Measurements from ENCODE around the gene NEGR1. TPM values are rescaled to one million over a fixed set of nuclear protein-coding genes. Genes with fewer than 3 reads are reported as not detected.

NEGR1 gene
- total RNA-seq, 1 donor from 2014 or later, result 8.6 TPM

- Histone ChIP-seq H3K4me2 (ENCODE audit: low read length) (no peak overlapping the region), H3K27me3 (ENCODE audit: insufficient read depth, low read length) (no peaks in the 10 kb centered on the region), H3K27ac (ENCODE audit: low read depth, low read length) (no peak overlapping the region), H4K20me1 (ENCODE audit: insufficient read depth, low read length) (no peaks in the 10 kb centered on the region), H3K79me2 (ENCODE audit: insufficient read depth, low read length) (no peaks in the 10 kb centered on the region), H3K4me1 (ENCODE audit: insufficient read depth, low read length) (no peaks in the 10 kb centered on the region), H3K9me3 (ENCODE audit: insufficient read depth, low read depth, low read length) (no peaks in the 10 kb centered on the region), H3K9ac (ENCODE audit: low read length) (no peak overlapping the region), H2AFZ (ENCODE audit: low read depth, low read length) (no peak overlapping the region), H3K36me3 (ENCODE audit: insufficient read depth, low read length) (no peaks in the 10 kb centered on the region), H3K4me3 (ENCODE audit: insufficient read depth, low read depth, low read length) (no peak overlapping the region)
- DNase-seq (ENCODE audit: low read depth) (peak; percentile 21), FAIRE-seq (peak; percentile 77)
- H3K4me1 Mint-ChIP-seq (ENCODE audit: low read depth, unreplicated experiment), result no peaks in the 10 kb centered on the region
- no peaks in the 10 kb centered on the region for H3K9me3 Mint-ChIP-seq (ENCODE audit: unreplicated experiment)
- no peak for TF ChIP-seq EZH2 (IDR thresholded peaks at IDR 0.05; ENCODE audit: insufficient read depth, low read length)
- TF ChIP-seq CTCF (IDR thresholded peaks at IDR 0.05; ENCODE audit: insufficient read depth, low read depth, low read length), result peak; percentile 63
- no peaks in the 10 kb centered on the region for H3K27me3 Mint-ChIP-seq (ENCODE audit: low read depth, unreplicated experiment)
- H3K4me3 Mint-ChIP-seq (ENCODE audit: unreplicated experiment), result no peak overlapping the region
- H3K27ac Mint-ChIP-seq (ENCODE audit: unreplicated experiment), result no peak overlapping the region
- no peaks in the 10 kb centered on the region for H3K36me3 Mint-ChIP-seq (ENCODE audit: low read depth, unreplicated experiment)
These were observed 95.5 kb downstream of the NEGR1 start for GRCh38 chr1:72186733-72187307.

- H3K9ac ChIP-seq (ENCODE audit: low read length), result no peak overlapping the region
- Mint-ChIP-seq H3K4me1 (ENCODE audit: low read depth, unreplicated experiment) (no peaks in the 10 kb centered on the region), H3K4me3 (ENCODE audit: unreplicated experiment) (no peak overlapping the region), H3K27me3 (ENCODE audit: low read depth, unreplicated experiment) (no peaks in the 10 kb centered on the region), H3K27ac (ENCODE audit: unreplicated experiment) (no peak overlapping the region), H3K36me3 (ENCODE audit: low read depth, unreplicated experiment) (no peaks in the 10 kb centered on the region), H3K9me3 (ENCODE audit: unreplicated experiment) (no peaks in the 10 kb centered on the region)
- no peak overlapping the region for H3K4me3 ChIP-seq (ENCODE audit: insufficient read depth, low read depth, low read length)
- H3K4me1 ChIP-seq (ENCODE audit: insufficient read depth, low read length), result no peaks in the 10 kb centered on the region
- no peak overlapping the region for H3K4me2 ChIP-seq (ENCODE audit: low read length)
- no peak overlapping the region for H2AFZ ChIP-seq (ENCODE audit: low read depth, low read length)
- no peak overlapping the region for H3K27ac ChIP-seq (ENCODE audit: low read depth, low read length)
- no peaks in the 10 kb centered on the region for H3K79me2 ChIP-seq (ENCODE audit: insufficient read depth, low read length)
- DNase-seq (ENCODE audit: low read depth) (no peak), FAIRE-seq (no peak)
- H3K27me3 ChIP-seq (ENCODE audit: insufficient read depth, low read length), result no peaks in the 10 kb centered on the region
- no peaks in the 10 kb centered on the region for H3K9me3 ChIP-seq (ENCODE audit: insufficient read depth, low read depth, low read length)
- no peak for TF ChIP-seq EZH2 (IDR thresholded peaks at IDR 0.05; ENCODE audit: insufficient read depth, low read length)
- TF ChIP-seq CTCF (IDR thresholded peaks at IDR 0.05; ENCODE audit: insufficient read depth, low read depth, low read length), result no peak
- no peaks in the 10 kb centered on the region for H3K36me3 ChIP-seq (ENCODE audit: insufficient read depth, low read length)
- H4K20me1 ChIP-seq (ENCODE audit: insufficient read depth, low read length), result no peaks in the 10 kb centered on the region
These were observed 98.1 kb downstream of the NEGR1 start for GRCh38 chr1:72184099-72184701.

GRCh38 chr1:72182859-72183258, 99.5 kb downstream of the NEGR1 start:
- Histone ChIP-seq H3K27ac (ENCODE audit: low read depth, low read length) (no peak overlapping the region), H3K36me3 (ENCODE audit: insufficient read depth, low read length) (no peaks in the 10 kb centered on the region), H2AFZ (ENCODE audit: low read depth, low read length) (no peak overlapping the region), H3K4me3 (ENCODE audit: insufficient read depth, low read depth, low read length) (no peak overlapping the region), H4K20me1 (ENCODE audit: insufficient read depth, low read length) (no peaks in the 10 kb centered on the region), H3K4me2 (ENCODE audit: low read length) (no peak overlapping the region), H3K27me3 (ENCODE audit: insufficient read depth, low read length) (no peaks in the 10 kb centered on the region), H3K9me3 (ENCODE audit: insufficient read depth, low read depth, low read length) (no peaks in the 10 kb centered on the region), H3K9ac (ENCODE audit: low read length) (no peak overlapping the region), H3K79me2 (ENCODE audit: insufficient read depth, low read length) (no peaks in the 10 kb centered on the region), H3K4me1 (ENCODE audit: insufficient read depth, low read length) (no peaks in the 10 kb centered on the region)
- TF ChIP-seq CTCF (IDR thresholded peaks at IDR 0.05; ENCODE audit: insufficient read depth, low read depth, low read length) (no peak), EZH2 (IDR thresholded peaks at IDR 0.05; ENCODE audit: insufficient read depth, low read length) (no peak)
- H3K4me1 Mint-ChIP-seq (ENCODE audit: low read depth, unreplicated experiment), result peaks cover 8% of the 10 kb centered on the region
- H3K27me3 Mint-ChIP-seq (ENCODE audit: low read depth, unreplicated experiment), result no peaks in the 10 kb centered on the region
- H3K4me3 Mint-ChIP-seq (ENCODE audit: unreplicated experiment), result no peak overlapping the region
- DNase-seq (ENCODE audit: low read depth), result no peak
- no peak overlapping the region for H3K27ac Mint-ChIP-seq (ENCODE audit: unreplicated experiment)
- H3K9me3 Mint-ChIP-seq (ENCODE audit: unreplicated experiment), result no peaks in the 10 kb centered on the region
- no peak for FAIRE-seq
- no peaks in the 10 kb centered on the region for H3K36me3 Mint-ChIP-seq (ENCODE audit: low read depth, unreplicated experiment)
